ENCODE data around the gene LYZ. TPM values are rescaled to one million over a fixed set of nuclear protein-coding genes. Genes with fewer than 3 reads are reported as not detected.

Gene LYZ
- polyA plus RNA-seq, 2 of the 4 experiments (the other 2 are of a cell fraction): 0.12 TPM; not detected in 1

DNA sequence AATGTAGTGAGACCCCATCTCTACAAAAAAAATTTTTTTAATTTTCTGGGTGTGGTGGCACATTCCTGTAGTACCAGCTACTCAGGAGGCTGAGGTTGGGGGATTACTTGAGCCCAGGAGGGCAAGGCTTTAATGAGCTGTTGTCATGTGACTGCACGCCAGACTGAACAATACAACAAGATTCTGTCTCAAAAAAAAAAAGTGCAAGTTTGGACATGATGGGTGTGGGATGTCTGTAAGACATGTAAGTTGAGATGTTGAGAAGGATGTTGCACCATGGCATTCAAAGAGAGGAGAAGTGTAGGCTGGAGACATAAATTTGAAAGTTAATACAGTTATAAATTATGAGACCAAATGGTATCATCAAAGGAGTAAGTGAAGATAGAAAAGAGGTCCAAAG lies 34.9 kb downstream of the LYZ start:
- no peak overlapping the region for H3K4me3 ChIP-seq
- no peak overlapping the region for H3K4me2 ChIP-seq
- TF ChIP-seq, protein P1, sequence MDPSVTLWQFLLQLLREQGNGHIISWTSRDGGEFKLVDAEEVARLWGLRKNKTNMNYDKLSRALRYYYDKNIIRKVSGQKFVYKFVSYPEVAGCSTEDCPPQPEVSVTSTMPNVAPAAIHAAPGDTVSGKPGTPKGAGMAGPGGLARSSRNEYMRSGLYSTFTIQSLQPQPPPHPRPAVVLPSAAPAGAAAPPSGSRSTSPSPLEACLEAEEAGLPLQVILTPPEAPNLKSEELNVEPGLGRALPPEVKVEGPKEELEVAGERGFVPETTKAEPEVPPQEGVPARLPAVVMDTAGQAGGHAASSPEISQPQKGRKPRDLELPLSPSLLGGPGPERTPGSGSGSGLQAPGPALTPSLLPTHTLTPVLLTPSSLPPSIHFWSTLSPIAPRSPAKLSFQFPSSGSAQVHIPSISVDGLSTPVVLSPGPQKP (IDR thresholded peaks at IDR 0.05; ENCODE audit: low read depth, low read length): no peak
- TF ChIP-seq HEYL (CRISPR knock-in tag; IDR thresholded peaks at IDR 0.05) (no peak), MAZ (IDR thresholded peaks at IDR 0.05; ENCODE audit: borderline replicate concordance, low read depth, low read length) (no peak), FOSL2 (IDR thresholded peaks at IDR 0.05) (no peak), FOSL2 (CRISPR knock-in tag; IDR thresholded peaks at IDR 0.05) (no peak), TP53 (CRISPR knock-in tag; IDR thresholded peaks at IDR 0.05) (no peak), ZFP36 (IDR thresholded peaks at IDR 0.05; ENCODE audit: borderline replicate concordance, partially characterized antibody) (no peak), RCOR1 (IDR thresholded peaks at IDR 0.05; ENCODE audit: low read depth, low read length) (no peak), HDAC2 (IDR thresholded peaks at IDR 0.05) (no peak), EHF (CRISPR knock-in tag; IDR thresholded peaks at IDR 0.05) (no peak), JUN (IDR thresholded peaks at IDR 0.05) (no peak), RFX5 (IDR thresholded peaks at IDR 0.05) (no peak), CBX2 (IDR thresholded peaks at IDR 0.05; ENCODE audit: borderline replicate concordance, low read depth) (no peak)
- TF ChIP-seq, protein P2, sequence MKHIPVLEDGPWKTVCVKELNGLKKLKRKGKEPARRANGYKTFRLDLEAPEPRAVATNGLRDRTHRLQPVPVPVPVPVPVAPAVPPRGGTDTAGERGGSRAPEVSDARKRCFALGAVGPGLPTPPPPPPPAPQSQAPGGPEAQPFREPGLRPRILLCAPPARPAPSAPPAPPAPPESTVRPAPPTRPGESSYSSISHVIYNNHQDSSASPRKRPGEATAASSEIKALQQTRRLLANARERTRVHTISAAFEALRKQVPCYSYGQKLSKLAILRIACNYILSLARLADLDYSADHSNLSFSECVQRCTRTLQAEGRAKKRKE (CRISPR knock-in tag; IDR thresholded peaks at IDR 0.05; ENCODE audit: low read depth): no peak
- TF ChIP-seq, protein P3, sequence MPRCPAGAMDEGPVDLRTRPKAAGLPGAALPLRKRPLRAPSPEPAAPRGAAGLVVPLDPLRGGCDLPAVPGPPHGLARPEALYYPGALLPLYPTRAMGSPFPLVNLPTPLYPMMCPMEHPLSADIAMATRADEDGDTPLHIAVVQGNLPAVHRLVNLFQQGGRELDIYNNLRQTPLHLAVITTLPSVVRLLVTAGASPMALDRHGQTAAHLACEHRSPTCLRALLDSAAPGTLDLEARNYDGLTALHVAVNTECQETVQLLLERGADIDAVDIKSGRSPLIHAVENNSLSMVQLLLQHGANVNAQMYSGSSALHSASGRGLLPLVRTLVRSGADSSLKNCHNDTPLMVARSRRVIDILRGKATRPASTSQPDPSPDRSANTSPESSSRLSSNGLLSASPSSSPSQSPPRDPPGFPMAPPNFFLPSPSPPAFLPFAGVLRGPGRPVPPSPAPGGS (IDR thresholded peaks at IDR 0.05): no peak
- TF ChIP-seq, protein P4, sequence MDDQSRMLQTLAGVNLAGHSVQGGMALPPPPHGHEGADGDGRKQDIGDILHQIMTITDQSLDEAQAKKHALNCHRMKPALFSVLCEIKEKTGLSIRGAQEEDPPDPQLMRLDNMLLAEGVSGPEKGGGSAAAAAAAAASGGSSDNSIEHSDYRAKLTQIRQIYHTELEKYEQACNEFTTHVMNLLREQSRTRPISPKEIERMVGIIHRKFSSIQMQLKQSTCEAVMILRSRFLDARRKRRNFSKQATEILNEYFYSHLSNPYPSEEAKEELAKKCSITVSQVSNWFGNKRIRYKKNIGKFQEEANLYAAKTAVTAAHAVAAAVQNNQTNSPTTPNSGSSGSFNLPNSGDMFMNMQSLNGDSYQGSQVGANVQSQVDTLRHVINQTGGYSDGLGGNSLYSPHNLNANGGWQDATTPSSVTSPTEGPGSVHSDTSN (IDR thresholded peaks at IDR 0.05): no peak
- POLR2A ChIA-PET: no interaction called here
- FAIRE-seq (no peak), ATAC-seq (no peak), DNase-seq (ENCODE audit: low read depth in 1 of 2, low spot score in 1 of 2) (no peak)
- no peaks in the 10 kb centered on the region for H3K9me3 ChIP-seq
- H3K4me1 ChIP-seq: peaks cover 17% of the 10 kb centered on the region; the same call in 2 of the 3 replicates
- 97% methylated on average over 1 of the region's 1 CpG for WGBS (ENCODE audit: missing lambda C conversion rate)
- CTCF ChIA-PET: interaction anchor here (0.6 to 1.6 kb wide), 3 partner anchors 13 to 256 kb away, joined by 3 to 4 read pairs (median 3); no protein-coding TSS in a partner anchor
- no peak overlapping the region for H3K27ac ChIP-seq

DNA sequence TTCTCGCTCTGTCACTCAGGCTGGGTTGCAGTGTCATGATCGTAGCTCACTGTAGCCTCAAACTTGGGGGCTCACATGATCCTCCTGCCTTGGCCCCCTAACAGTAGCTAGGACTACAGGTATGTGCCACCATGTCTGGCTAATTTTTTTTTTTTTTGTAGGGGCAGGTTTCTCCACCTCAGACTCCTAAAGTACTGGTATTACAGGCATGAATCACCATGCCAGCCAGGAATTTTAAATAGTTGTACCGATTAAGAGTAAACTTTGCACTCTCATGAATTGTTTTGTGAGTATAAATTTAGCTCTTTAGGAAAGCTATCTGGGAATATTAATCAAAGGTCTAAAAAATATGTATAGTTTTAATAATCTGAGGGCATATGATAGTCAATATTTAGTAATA lies 36.9 kb downstream of the LYZ start:
- Histone ChIP-seq H3K4me3 (no peak overlapping the region), H3K4me2 (0 out of 3 replicates have a peak overlapping the region, but pooled peaks have one; percentile 8), H3K4me1 (peaks cover 24% of the 10 kb centered on the region), H3K9me3 (no peaks in the 10 kb centered on the region), H3K27ac (peak overlapping the region in 1 of 2 experiments; percentile 25; a peak in 1 of 6 replicates)
- CTCF ChIA-PET: interaction anchor here (1.1 to 1.7 kb wide), 5 partner anchors 27 to 255 kb away, joined by 3 to 10 read pairs (median 6); partner anchors contain the start of gene FRS2
- ATAC-seq (no peak), FAIRE-seq (no peak), DNase-seq (ENCODE audit: low read depth in 1 of 2, low spot score in 1 of 2) (no peak)
- POLR2A ChIA-PET: no interaction called here
- no peak for TF ChIP-seq HDAC2 (IDR thresholded peaks at IDR 0.05)
- TF ChIP-seq, protein P5, sequence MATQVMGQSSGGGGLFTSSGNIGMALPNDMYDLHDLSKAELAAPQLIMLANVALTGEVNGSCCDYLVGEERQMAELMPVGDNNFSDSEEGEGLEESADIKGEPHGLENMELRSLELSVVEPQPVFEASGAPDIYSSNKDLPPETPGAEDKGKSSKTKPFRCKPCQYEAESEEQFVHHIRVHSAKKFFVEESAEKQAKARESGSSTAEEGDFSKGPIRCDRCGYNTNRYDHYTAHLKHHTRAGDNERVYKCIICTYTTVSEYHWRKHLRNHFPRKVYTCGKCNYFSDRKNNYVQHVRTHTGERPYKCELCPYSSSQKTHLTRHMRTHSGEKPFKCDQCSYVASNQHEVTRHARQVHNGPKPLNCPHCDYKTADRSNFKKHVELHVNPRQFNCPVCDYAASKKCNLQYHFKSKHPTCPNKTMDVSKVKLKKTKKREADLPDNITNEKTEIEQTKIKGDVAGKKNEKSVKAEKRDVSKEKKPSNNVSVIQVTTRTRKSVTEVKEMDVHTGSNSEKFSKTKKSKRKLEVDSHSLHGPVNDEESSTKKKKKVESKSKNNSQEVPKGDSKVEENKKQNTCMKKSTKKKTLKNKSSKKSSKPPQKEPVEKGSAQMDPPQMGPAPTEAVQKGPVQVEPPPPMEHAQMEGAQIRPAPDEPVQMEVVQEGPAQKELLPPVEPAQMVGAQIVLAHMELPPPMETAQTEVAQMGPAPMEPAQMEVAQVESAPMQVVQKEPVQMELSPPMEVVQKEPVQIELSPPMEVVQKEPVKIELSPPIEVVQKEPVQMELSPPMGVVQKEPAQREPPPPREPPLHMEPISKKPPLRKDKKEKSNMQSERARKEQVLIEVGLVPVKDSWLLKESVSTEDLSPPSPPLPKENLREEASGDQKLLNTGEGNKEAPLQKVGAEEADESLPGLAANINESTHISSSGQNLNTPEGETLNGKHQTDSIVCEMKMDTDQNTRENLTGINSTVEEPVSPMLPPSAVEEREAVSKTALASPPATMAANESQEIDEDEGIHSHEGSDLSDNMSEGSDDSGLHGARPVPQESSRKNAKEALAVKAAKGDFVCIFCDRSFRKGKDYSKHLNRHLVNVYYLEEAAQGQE (IDR thresholded peaks at IDR 0.05): no peak
- TF ChIP-seq, protein P6, sequence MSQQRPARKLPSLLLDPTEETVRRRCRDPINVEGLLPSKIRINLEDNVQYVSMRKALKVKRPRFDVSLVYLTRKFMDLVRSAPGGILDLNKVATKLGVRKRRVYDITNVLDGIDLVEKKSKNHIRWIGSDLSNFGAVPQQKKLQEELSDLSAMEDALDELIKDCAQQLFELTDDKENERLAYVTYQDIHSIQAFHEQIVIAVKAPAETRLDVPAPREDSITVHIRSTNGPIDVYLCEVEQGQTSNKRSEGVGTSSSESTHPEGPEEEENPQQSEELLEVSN (IDR thresholded peaks at IDR 0.05; ENCODE audit: borderline replicate concordance, low read depth): no peak
- WGBS (ENCODE audit: missing lambda C conversion rate): 67% methylated on average over 3 of the region's 3 CpGs

Data from A549 (cell line).